Smooth muscle cell of trachea (primary cell): Measurements from ENCODE around the gene GRIP2. TPM values are rescaled to one million over a fixed set of nuclear protein-coding genes. Genes with fewer than 3 reads are reported as not detected.

Experiments used
- total RNA-seq: library from RNA; depleted of rRNA; stranded (reverse); fragments of >200 nt; gene quantifications from 2 replicates; pipeline ENCODE4 v1.2.1, GENCODE V29; 2014

Gene GRIP2
- total RNA-seq: 0.15 and 0.17 TPM in 2 replicates

GRCh38 chr3:14539742-14540491 lies at the start of gene GRIP2:
GRIP2 (minus strand) TSS chr3:14540342; CDS start chr3:14540308, 34 bp downstream.

Other genes with a start within 250 kb of the GRIP2 start
- 11.4 and 14.8 TPM in 2 replicates for gene SLC6A6, start 137.7 kb downstream of the GRIP2 start, total RNA-seq
- 9.6 and 14.0 TPM in 2 replicates for gene CCDC174, start 111.4 kb upstream of the GRIP2 start, total RNA-seq
- gene C3orf20, start 134.8 kb upstream of the GRIP2 start, total RNA-seq: under 0.01 TPM in 1 of 2 replicates, not detected in the other